SK-N-MC (cell line): ENCODE data around the gene VSTM4.

Experiments used
- DNase-seq: peaks from one replicate; pipeline ENCODE4 v3.0.0-alpha.2; 2011; ENCODE audit warnings: low read depth, low spot score
- H3K27ac ChIP-seq: fragments of 200-600 bp; sonication (generic); 2 replicates; pipeline ENCODE4 v1.5.1; 2016; ENCODE audit warnings: mixed run types
- H3K36me3 ChIP-seq: fragments of 200-600 bp; sonication (generic); 2 replicates; pipeline ENCODE4 v1.6.1; 2017; ENCODE audit warnings: antibody characterized with exemption, low read length, mixed read lengths; ENCODE audit not compliant: insufficient read depth
- H3K4me3 ChIP-seq: fragments of 200-600 bp; sonication (generic); 2 replicates; pipeline ENCODE4 v1.5.1; 2016
- H3K9ac ChIP-seq: fragments of 200-600 bp; sonication (generic); 2 replicates; pipeline ENCODE4 v1.8.0; 2017; ENCODE audit warnings: mixed run types, mixed read lengths; ENCODE audit not compliant: insufficient read length
- H3K9me3 ChIP-seq: fragments of 200-600 bp; sonication (generic); 2 replicates; pipeline ENCODE4 v1.6.1; 2017; ENCODE audit warnings: low read depth, mild to moderate bottlenecking, antibody characterized with exemption, low read length, moderate library complexity, mixed read lengths
- EZH2 ChIP-seq: fragments of 200-600 bp; sonication (generic); IDR thresholded peaks from one replicate; pipeline ENCODE4 v1.6.1; 2017; ENCODE audit warnings: antibody characterized with exemption
- FOXP2 ChIP-seq: optimal IDR thresholded peaks from 2 replicates; pipeline ENCODE3; 2011; ENCODE audit warnings: mild to moderate bottlenecking, moderate library complexity; ENCODE audit not compliant: insufficient read depth; ENCODE audit errors: extremely low read length, control extremely low read depth
- POLR2AphosphoS5 ChIP-seq: IDR thresholded peaks from 2 replicates; pipeline ENCODE4 v1.6.1; 2012; ENCODE audit warnings: mild to moderate bottlenecking, low read depth, low read length, borderline replicate concordance

The VSTM4 gene

DNA sequence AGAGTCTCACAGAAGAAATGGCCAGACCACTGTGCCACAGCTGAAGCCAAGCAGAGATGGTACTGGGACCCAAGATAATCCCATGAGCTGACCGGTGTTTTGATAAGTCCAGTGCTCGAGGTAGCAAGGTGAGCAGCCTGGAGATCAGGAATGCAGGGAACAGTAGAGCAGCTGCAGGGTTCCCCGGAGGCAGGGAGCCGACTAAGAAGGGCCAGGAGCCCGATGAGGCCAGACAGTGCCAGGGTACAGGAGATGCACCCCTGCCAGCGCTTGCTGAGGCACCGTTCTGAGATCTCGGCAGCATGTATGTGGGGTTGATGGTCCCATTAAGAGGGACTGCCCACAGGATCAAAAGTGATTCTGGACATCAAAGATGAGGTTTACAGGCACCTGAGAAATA, 47.1 kb downstream of the VSTM4 start:
- Histone ChIP-seq H3K9ac (no peak overlapping the region), H3K4me3 (no peak overlapping the region), H3K36me3 (no peaks in the 10 kb centered on the region), H3K27ac (no peak overlapping the region), H3K9me3 (no peaks in the 10 kb centered on the region)
- no peak for TF ChIP-seq POLR2AphosphoS5
- no peak for DNase-seq

DNA sequence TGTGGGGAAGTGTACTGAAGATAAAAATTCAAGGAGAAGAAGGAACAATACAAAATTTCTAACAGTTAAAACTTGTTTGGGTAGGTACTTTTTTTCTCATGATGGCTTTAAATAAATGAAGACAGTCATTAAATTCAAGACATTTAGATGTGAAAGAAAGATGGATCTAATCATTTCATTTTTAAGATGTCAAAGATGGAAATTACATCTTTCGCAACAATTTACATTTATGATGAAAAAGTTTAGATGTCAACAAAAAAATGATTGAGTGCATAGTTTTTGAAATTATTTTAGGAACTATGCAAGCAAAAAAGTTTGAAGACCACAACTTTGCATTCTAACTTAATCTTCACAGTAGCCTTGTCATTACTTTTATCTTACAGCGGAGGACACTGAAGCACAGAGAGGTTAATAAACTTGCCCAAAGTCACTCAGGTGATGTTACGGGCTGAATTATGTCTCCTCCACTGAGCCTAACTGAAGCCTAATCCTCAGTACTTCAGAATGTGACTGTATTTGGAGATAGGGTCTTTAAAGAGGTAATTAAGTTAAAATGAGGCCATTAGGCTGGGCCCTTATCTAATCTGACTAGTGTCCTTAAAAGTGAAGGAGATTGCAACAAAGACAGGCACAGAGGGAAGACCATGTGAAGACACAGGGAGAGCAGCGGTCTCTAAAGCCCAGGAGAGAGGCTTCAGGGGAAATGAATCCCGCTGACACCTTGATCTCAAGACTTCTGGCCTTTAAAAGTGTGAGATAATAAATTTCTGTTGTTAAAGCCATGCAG, 48.2 kb downstream of the VSTM4 start:
- H3K27ac ChIP-seq = no peak overlapping the region
- DNase-seq = no peak
- no peak overlapping the region for H3K4me3 ChIP-seq
- no peaks in the 10 kb centered on the region for H3K9me3 ChIP-seq
- TF ChIP-seq EZH2 (no peak), FOXP2 (no peak), POLR2AphosphoS5 (no peak)
- no peak overlapping the region for H3K9ac ChIP-seq
- H3K36me3 ChIP-seq = no peaks in the 10 kb centered on the region

DNA sequence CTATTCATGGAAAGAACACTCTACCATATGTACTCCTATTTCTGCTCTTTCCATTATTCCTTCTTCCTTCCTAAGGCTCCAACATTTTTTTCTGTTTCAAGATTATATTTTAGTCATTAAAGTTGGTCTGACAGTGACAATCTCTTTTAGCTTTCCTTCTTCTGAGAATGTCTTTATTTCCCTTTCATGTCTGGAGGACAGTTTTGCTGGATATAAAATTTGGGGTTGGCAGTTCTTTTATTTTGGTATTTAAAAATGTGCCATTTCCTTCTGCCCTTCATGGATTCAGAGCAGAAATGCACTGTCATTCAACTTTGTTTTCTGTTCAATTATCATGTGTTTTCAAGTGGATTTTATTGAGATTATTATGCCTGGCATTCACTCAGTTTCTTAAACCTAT, 53.1 kb downstream of the VSTM4 start:
- H3K4me3 ChIP-seq = no peak overlapping the region
- H3K36me3 ChIP-seq = no peaks in the 10 kb centered on the region
- no peak for DNase-seq
- H3K9me3 ChIP-seq = no peaks in the 10 kb centered on the region
- no peak for TF ChIP-seq EZH2
- TF ChIP-seq FOXP2 = no peak
- TF ChIP-seq POLR2AphosphoS5 = no peak
- H3K9ac ChIP-seq = no peak overlapping the region
- H3K27ac ChIP-seq = no peak overlapping the region

GRCh38 chr10:49061667-49062066, 53.7 kb downstream of the VSTM4 start:
- Histone ChIP-seq H3K9me3 (no peaks in the 10 kb centered on the region), H3K27ac (no peak overlapping the region)
- TF ChIP-seq FOXP2 = no peak
- TF ChIP-seq EZH2 = no peak
- TF ChIP-seq POLR2AphosphoS5 = no peak

DNA sequence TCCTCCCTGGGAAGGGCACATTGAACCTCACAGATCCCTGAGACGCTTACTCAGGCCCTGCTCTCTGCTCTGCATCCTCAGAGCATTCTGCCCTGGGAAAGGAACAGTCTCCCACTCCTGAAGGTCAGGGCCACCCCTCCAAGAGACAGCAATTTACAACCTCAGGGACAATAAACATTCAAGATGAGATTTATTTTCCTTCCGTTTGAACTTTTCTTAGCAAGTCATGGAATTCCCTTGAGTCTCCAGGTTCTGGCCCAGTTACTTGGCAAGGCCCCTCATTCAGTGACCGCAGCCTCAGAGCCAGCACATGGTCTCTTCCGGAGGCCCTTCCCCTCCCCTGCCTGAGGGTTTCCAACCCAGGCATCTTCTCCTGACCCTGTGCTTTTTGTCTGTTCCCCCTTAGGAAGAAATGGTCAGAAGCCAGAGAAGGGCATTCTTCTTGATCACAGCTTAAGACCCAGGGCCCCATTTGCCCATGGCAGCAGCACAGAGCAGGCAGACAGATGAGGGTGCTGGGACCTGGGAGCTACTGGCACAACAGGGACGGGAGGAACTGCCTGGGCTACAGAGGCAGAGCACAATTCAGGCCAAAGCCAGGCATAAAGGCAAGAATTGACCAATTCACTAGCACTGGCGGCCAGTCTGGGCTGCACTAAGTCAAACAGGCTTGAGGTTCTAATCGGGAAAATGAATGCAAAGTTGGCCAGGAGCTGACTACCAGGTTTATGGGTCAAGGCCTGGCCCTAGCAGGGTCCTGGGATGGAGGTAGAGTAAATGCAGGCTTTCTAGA, 56.7 kb downstream of the VSTM4 start:
- no peak for TF ChIP-seq FOXP2
- no peak for TF ChIP-seq EZH2
- no peak for TF ChIP-seq POLR2AphosphoS5
- H3K9ac ChIP-seq = no peak overlapping the region
- H3K27ac ChIP-seq = no peak overlapping the region
- no peaks in the 10 kb centered on the region for H3K36me3 ChIP-seq
- H3K9me3 ChIP-seq = no peaks in the 10 kb centered on the region
- DNase-seq = no peak
- no peak overlapping the region for H3K4me3 ChIP-seq

More at GRCh38 chr10:49061667-49062066, 53.7 kb downstream of the VSTM4 start:
- H3K4me3 ChIP-seq = no peak overlapping the region
- DNase-seq = no peak
- no peak overlapping the region for H3K9ac ChIP-seq
- H3K36me3 ChIP-seq = no peaks in the 10 kb centered on the region

GRCh38 chr10:49057231-49057880, 58.0 kb downstream of the VSTM4 start:
- Histone ChIP-seq H3K9me3 (no peaks in the 10 kb centered on the region), H3K4me3 (no peak overlapping the region), H3K36me3 (no peaks in the 10 kb centered on the region), H3K9ac (no peak overlapping the region), H3K27ac (no peak overlapping the region)
- TF ChIP-seq EZH2 (no peak), FOXP2 (no peak), POLR2AphosphoS5 (no peak)
- DNase-seq = no peak

GRCh38 chr10:49056356-49056755, 59.0 kb downstream of the VSTM4 start:
- H3K9ac ChIP-seq = no peak overlapping the region
- H3K27ac ChIP-seq = no peak overlapping the region
- no peak overlapping the region for H3K4me3 ChIP-seq
- no peaks in the 10 kb centered on the region for H3K36me3 ChIP-seq
- no peak for DNase-seq
- TF ChIP-seq POLR2AphosphoS5 (no peak), FOXP2 (no peak), EZH2 (no peak)
- H3K9me3 ChIP-seq = no peaks in the 10 kb centered on the region

- TF ChIP-seq POLR2AphosphoS5 (no peak), FOXP2 (no peak), EZH2 (no peak)
- no peak overlapping the region for H3K27ac ChIP-seq
- no peak overlapping the region for H3K4me3 ChIP-seq
- H3K9ac ChIP-seq = no peak overlapping the region
- no peak for DNase-seq
- no peaks in the 10 kb centered on the region for H3K36me3 ChIP-seq
- no peaks in the 10 kb centered on the region for H3K9me3 ChIP-seq
These were observed 60.0 kb downstream of the VSTM4 start for GRCh38 chr10:49055221-49055849.
